ENCODE data around the gene SMAGP.

DNA sequence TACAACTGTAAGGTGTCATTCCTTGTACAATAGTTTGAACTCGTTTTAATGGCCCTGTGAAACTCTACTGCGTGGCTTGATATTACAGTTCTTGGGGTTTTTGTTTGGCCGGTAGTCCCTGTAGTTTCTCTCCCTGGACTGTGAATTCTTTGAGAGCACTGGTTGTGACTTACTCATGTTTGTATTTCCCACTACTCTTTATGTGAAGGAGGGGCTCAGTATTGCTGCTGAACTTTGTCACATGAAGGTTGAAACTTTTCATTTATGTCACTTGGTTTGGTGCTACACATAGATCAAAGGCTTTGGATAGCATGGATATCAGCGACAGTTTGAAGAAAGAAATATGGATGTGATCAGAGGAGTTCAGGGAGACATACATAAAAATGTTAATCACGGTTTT lies 50.9 kb downstream of the SMAGP start:
- no peak for TF ChIP-seq POLR2A (IDR thresholded peaks at IDR 0.05; ENCODE audit: extremely low read depth, insufficient read length)
- TF ChIP-seq, protein P1, sequence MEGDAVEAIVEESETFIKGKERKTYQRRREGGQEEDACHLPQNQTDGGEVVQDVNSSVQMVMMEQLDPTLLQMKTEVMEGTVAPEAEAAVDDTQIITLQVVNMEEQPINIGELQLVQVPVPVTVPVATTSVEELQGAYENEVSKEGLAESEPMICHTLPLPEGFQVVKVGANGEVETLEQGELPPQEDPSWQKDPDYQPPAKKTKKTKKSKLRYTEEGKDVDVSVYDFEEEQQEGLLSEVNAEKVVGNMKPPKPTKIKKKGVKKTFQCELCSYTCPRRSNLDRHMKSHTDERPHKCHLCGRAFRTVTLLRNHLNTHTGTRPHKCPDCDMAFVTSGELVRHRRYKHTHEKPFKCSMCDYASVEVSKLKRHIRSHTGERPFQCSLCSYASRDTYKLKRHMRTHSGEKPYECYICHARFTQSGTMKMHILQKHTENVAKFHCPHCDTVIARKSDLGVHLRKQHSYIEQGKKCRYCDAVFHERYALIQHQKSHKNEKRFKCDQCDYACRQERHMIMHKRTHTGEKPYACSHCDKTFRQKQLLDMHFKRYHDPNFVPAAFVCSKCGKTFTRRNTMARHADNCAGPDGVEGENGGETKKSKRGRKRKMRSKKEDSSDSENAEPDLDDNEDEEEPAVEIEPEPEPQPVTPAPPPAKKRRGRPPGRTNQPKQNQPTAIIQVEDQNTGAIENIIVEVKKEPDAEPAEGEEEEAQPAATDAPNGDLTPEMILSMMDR (IDR thresholded peaks at IDR 0.05; ENCODE audit: low read depth, low read length): no peak
- TF ChIP-seq, protein P2, sequence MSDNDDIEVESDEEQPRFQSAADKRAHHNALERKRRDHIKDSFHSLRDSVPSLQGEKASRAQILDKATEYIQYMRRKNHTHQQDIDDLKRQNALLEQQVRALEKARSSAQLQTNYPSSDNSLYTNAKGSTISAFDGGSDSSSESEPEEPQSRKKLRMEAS (IDR thresholded peaks at IDR 0.05; ENCODE audit: low read depth, low read length): no peak

All from NB4 (cell line).